C4-2B (cell line): ENCODE results near the gene MYO6.

Experiments
- ZFX ChIP-seq: fragments of 450-650 bp; IDR thresholded peaks from 2 replicates; pipeline ENCODE4 v1.6.1; 2017
- TF ChIP-seq, protein P1 (sequence below): fragments of 450-650 bp; conservative IDR thresholded peaks from 2 replicates; pipeline ENCODE4 v1.5.1; 2017; ENCODE audit warnings: mild to moderate bottlenecking

DNA sequence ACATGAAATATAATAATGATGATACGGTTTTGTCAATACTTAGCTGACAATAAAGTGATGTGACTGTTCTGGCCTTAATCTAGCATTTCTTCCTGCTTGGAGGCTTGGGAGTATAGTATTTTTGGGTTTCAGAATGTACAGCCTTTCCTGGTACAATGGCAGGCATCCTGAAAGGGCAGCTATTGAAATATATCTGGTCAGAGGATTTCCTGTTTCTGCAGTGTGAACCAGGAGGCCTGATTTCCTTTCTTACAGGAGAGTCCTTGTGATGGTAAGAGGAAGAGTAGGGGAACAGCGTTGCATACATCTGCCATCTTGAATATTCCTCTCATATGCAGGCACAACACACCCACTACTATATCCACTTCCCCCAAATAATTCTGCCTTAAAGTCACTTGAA is 93.7 kb downstream of the MYO6 start:
- TF ChIP-seq, protein P1, sequence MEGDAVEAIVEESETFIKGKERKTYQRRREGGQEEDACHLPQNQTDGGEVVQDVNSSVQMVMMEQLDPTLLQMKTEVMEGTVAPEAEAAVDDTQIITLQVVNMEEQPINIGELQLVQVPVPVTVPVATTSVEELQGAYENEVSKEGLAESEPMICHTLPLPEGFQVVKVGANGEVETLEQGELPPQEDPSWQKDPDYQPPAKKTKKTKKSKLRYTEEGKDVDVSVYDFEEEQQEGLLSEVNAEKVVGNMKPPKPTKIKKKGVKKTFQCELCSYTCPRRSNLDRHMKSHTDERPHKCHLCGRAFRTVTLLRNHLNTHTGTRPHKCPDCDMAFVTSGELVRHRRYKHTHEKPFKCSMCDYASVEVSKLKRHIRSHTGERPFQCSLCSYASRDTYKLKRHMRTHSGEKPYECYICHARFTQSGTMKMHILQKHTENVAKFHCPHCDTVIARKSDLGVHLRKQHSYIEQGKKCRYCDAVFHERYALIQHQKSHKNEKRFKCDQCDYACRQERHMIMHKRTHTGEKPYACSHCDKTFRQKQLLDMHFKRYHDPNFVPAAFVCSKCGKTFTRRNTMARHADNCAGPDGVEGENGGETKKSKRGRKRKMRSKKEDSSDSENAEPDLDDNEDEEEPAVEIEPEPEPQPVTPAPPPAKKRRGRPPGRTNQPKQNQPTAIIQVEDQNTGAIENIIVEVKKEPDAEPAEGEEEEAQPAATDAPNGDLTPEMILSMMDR = no peak
- TF ChIP-seq ZFX = no peak
